HPDE6-E6E7 (cell line): ENCODE measurements around the gene KRTDAP.
A peak's percentile ranks its signal among the peaks of the same experiment; 100 is the strongest.
"Not testable (repeated sequence)": the region's sequence is repeated elsewhere in the genome, so short reads cannot be mapped to it uniquely, and the experiment has no call there.

ENCODE experiments used
- DNase-seq: peaks from one replicate; pipeline ENCODE4 v3.0.0; 2011; ENCODE audit warnings: missing footprints; ENCODE audit errors: extremely low spot score

The KRTDAP gene

DNA sequence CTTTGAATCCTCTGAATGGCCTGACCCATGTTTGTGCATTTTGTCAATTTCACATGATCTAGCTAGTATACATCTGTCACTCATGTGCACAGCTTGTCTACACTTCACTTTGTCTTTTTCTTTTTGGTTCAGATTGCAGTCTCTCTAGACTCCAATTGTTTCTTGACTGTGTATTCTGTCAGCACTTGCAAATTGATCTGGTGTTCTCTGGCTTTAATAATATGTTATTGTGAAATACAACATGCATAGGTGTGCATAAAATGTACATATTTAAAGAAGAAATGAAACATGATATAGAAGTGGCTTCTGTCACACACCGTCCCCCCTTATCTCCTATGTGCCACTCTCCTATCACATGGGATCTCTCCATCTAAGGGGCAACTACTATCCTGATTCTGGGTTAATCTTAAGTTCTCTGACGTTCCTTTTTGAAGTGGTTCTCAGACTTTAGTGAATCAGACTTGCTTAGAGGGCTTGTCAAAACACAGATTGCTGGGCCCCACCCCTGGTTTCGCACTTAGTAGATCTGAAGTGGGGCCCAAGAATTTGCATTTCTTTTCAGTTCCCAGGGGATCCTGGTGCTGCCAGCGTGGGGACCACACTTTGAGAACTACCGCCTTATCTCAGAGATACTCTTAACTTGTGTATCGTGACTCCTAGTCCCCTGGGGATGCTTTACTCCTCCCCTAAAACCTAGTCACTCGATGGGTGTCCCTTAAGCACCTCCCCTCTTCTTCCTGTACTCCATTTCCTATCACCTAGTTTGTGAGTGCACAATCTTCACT lies 5.8 kb downstream of the KRTDAP start:
- no peak for DNase-seq

DNA sequence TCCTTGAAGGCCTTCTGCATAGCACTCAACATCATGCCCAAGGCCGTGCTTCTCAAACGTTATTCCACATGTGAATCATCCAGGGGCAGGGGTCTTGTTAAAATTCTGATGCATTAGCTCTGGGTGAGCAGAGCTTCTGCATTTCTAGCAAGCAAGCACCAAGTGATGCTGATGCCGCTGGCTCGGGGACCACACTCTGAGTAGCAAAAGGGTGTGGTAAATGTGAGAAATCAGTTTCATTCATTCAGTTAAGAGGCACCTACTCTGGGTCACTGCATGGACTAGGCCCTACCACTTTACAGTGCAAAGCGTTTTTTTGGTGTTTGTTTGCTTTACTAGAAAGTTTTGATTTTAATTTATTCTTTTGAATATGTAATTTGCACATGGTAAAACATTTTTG lies 7.2 kb downstream of the KRTDAP start:
- DNase-seq = no peak

DNA sequence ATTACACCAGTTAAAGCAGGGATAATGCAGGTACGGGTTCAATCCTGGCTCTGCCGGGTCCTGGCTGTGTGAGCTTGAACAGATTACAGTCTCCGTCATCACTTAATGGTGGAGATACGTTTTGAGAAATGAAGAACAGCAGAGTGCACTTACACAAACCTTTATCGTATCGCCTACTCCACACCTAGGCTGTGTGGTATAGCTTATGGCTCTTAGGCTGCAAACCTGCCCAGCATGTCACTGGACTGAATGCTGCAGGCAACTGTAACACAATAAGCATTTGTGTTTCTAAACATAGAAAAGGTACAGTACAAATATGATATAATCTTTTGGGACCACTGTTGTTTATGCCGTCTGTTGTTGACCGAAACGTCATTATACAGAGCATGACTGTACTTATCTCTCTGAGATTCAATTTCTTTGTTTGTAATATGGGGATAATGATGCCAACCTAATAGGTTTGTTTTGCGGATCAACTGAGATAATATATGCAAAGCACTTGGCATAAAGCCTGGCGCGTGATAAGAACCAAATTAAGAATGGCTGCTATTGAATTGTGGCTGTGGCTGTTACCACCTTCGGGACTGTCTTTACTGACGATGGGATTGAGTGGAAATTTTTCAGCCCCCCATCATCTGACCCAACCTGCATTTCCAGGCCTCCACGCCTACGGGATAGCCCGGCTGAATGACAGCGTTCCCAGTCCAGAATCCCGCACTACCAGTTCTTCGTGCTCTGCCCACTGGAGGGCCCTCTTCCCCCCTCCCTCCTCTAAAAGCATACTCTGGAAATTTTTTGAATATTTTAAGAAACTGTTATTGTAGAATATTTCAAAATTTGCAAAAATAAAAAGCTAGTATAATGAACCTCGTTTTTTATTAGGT lies 11.2 kb downstream of the KRTDAP start:
- DNase-seq = no peak

DNA sequence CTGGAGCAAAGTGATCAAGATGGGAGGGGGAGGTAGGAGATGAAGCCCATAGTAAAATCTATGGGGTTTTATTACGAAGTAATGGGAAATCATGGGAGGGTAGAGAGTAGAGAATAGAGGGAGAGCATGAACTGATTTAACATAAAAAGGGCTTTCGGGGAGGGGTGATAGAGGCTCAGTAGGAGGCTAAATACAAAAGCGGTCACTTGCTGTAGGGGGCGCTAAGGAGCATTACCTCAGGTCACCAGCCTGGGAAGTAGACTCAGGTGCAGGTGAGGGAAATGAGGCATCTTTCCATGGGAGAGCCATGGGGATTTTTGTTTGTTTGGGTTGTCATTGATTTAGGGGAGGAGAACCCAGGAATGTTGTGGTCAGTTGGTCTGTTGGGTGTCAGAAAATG lies 14.1 kb downstream of the KRTDAP start:
- DNase-seq = no peak

DNA sequence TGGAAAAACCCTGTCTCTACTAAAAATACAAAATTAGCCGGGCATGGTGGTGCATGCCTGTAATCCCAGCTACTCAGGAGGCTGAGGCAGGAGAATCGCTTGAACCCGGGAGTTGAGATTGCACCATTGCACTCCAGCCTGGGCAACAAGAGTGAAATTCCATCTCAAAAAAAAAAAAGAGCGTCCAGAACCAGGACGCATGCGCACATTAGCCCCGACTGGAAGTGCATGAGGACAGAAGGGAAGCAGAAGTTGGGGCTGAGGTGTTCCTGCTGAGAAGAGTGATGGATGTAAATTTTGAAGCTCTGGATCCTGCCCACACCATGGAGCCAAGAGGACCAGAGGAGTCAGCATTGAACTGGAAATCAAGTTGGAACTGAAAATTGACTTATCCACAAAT lies 15.7 kb downstream of the KRTDAP start:
- DNase-seq = not testable (repeated sequence)

DNA sequence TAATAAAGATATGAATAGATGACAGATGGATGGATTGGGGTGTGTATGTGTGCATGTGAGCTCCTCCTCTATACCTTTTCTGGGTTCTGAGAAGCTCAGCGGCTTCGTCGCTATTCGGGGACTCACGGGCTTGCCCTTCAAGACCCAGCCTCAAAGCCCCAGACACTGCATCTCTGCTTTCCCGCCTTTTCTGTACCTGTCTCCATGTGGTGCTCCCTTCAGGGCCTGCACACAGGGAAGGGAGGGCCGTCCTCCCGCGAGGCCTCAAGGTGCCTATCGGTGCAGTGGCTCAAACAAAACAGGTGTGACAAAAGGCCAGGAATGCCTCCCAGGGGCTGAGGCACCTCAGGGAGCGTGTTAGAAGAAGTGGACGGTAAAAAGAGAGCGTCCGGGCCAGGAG lies 16.2 kb downstream of the KRTDAP start:
- DNase-seq = no peak

DNA sequence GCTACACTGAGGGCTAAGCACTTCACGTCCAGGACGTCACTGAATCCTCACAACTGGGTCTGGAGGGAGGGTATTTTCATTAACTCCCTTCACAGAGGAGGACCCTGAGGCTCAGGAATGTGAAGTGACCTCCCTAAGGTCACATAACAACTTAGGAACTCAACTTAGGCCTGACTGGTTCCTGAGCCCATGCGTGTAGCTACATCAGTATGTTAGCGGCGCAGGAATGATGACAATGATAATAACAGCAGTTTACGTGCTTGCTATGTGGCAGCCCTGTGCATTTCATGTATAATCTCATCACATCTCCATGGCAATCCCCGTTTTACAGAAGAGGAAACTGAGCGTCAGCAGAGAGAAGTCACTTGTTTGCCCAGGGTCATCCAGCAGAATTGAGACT lies 18.3 kb downstream of the KRTDAP start:
- DNase-seq = no peak

DNA sequence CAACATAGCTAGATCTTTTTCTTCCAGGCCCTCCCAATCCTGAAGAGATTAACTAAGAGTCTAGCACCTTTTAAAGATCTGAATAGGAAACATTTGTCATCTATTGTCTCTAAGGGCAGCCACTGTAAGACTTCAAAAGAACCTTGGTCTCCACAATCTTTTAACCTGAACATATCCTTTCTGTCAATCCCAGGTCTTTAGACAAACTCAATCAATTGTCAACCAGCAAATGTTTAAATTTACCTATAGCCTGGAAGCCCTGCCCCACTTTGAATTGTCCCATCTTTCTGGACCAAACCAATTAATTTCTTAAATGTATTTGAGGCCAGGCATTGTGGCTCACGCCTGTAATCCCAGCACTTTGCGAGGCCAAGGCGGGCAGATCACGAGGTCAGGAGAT lies 19.2 kb downstream of the KRTDAP start:
- DNase-seq = not testable (repeated sequence)

DNA sequence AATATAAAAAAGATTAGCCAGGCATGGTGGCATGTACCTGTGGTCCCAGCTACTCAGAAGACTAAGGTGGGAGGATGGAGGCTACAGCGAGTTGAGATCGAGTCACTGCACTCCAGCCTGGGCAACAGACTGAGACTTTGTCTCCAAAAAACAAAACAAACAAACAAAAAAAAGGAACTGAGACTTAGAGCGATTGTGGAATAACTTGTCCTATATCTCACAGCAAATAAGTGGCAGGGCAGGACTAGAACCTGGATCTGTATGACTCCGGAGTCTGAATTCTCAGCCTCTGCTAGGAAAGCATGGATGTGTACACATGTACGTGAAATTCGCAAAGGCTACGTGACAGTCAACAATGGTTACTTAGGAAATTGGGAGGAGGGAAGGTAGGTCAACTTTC lies 20.1 kb downstream of the KRTDAP start:
- DNase-seq = no peak

DNA sequence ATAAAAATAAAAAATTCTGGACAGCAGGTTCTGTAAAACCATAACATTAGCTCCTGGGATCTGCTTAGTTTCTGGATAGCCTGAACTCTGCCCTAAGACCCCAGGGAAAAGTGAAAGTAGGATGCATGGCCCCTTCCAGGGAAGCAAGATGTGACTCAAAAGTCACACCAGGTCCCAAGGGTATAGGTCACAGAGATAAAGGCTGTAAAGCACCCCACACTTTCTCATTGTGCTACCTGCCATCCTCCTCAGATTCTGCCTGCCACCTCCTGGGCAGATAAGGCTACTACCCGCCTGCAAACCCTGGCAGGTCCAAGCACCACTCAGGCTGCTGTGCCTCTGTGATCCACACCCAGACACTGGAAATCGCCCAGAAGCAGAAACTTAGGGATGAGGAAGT lies 21.6 kb downstream of the KRTDAP start:
- peak; percentile 64 for DNase-seq

DNA sequence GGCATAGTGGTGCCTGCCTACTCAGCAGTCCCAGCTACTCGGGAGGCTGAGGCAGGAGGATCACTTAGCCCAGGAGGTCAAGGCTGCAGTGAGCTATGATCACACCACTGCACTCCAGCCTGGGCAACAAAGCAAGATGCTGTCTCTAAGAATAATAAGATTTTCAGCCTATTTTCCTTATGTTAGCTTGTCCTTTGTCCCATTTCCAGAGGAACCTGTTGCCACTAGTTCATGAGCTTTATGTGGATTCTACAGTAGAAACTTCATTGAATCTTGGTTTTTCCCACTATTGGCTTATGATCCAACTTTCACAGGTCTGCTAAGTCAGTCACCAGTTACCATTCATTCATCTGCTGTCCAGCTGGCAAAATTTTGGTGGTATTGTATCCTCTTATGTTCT lies 24.0 kb downstream of the KRTDAP start:
- DNase-seq = no peak

DNA sequence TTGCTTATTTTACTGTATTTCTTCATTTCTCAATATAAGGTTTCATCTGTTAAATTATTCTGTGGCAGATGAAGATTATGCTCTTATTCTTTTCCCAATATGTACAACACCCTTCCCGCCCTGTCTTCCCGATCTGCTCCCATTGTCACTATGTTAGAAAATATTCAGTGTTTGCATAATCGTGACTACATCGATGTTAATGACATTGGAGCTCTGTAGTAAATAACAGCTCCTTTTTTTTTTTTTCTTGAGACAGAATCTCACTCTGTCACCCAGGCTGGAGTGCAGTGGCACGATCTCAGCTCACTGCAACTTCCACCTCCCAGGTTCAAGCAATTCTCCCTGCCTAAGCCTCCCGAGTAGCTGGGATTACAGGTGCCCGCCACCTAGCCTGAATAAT lies 27.3 kb downstream of the KRTDAP start:
- DNase-seq = not testable (repeated sequence)

DNA sequence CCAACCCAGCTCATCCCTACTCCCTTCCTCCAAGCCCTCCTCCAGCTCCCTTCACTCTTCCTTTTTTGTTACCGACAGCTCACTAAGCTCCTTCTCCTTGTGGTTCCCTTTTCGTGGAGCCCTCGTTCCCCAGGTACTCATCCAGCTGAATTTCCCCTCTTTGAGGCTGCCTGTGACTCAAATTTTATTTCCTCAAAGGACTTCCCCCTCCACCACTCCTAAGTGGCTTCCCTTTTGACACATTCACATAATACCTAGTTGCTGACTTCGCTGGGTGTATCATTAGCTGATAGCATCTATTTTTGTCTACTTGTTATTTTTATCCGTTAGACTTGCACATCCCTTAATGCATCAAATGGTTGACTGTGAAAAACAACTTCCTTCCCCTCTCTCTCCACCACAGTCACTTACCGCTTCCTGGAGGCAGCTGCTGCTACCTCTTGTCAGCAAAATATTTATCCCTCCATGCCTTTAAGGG lies 27.7 kb downstream of the KRTDAP start:
- no peak for DNase-seq

DNA sequence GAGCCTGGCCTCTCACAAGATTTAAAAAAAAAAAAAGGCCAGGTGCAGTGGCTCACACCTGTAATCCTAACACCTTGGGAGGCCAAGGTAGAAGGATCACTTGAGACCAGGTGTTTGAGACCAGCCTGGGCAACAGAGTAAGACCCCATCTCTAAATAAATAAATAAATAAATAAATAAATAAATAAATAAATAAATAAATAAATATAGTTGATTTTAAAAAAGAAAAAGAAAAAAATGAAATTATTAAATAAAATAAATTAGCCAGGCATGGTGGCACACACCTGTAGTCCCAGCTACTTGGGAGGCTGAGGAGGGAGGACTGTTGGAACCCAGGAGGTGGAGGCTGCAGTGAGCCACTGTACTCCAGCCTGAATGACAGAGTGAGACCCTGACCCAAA lies 28.5 kb downstream of the KRTDAP start:
- not testable (repeated sequence) for DNase-seq

DNA sequence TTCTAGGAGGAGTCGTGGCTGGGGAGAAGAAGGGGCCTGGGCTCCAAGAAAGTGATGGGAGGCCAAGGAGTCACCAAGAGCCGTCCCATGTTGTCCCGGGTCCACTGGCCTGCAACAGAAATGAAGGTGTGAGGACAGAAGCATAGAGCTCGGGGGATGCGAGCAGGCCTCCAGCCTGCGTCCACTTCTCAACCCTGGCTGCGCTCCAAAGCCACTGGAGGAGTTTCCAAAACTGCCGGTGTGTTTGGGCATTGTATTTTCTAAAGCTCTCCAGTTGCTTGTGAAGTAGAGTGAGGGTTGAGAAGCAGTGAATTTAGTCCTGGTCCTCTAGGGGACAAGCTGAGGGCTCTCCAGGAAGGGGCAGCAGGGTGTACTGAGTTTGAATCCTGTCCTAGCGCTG lies 29.2 kb downstream of the KRTDAP start:
- no peak for DNase-seq

DNA sequence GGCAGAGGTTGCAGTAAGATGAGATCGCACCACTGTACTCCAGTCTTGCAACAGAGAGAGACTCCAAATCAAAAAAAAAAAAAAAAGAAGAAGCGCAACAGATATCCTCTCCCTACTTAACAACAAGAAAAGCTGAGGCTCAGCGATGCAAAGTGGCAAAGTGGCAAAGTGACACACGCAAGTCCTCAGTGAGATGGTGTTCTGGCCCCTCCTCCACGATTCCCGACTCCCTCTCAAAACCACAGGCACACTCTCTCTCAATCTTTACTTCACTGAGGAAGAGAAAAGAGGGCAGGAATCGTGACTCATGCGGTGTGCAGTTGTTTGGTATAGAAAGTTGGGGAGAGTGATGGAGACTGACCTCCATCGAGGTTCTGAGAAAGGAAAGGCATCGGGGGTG lies 29.7 kb downstream of the KRTDAP start:
- no peak for DNase-seq

DNA sequence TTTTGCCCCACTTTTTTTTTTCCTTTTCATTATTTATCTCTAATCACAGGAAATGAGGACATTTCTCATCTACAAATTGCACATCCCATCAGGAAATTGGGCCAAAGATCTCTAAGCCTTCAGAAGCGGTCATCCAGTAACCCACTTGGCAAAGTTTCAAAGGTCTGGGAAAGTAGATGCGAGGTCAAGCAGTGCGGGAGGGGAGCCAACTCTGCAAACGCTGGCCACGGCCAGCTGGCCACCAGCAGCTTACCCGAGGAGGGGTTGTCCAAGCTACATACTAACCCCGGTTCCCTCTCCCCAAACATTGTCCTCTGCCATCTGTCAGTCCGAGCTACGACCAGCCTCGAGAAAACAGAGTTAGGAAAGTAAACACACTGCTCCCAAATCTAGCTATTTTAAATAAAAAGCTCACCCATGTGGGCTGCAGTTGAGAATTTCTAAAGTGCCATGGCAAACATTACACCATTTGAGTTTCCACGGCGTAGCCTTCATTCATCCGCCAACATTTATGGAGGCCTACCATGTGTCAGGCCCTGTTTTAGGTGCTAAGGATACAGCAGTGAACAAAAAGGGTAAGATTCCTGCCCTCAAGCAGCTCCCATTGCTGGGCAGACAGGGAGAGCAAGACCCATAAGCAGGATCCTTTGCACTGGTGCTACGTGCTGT lies 30.7 kb downstream of the KRTDAP start:
- DNase-seq = no peak

DNA sequence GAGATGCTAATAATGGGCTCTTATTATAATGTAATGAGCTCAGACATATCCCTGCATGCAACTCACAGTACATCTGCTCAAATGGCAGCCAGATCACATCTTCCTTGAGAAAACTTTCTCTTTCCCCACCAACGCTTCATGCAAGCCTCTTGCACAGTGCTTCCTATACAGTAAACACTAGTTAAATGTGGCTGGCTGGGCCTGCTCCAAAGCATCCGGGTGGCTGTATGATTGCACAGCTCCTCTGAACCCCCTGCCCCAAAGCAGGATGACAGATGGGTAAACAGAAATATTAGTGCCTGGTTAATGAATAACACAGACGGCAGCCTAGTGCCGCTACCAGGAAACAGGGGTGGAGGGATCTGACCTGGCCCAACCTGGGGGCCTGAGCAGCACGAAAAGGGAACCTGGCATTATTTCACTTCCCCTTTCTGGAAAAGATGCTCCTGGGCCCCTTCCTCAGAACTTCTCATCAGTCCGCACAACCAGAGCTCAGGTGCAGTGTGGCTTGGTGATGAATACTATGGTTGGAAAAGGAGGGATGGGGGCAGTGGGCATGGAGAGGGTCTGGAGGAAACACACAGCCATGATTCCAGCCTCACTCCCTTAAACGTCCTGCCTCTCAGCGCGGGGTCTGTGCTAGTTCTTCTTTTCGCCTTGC lies 31.4 kb downstream of the KRTDAP start:
- no peak for DNase-seq

DNA sequence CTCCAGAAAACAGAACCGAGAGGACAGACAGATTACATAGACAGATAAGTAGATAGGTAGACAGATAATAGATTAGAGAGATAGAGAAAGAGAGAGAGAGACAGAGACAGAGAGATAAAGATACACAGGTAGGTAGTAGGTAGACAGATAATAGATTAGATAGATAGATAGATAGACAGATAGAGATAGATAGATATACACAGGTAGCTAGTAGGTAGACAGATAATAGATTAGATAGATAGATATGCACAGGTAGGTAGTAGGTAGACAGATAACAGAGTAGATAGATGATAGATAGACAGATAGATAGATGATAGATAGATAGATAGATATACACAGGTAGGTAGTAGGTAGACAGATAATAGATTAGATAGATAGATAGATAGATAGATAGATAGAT lies 32.1 kb downstream of the KRTDAP start:
- DNase-seq = no peak

DNA sequence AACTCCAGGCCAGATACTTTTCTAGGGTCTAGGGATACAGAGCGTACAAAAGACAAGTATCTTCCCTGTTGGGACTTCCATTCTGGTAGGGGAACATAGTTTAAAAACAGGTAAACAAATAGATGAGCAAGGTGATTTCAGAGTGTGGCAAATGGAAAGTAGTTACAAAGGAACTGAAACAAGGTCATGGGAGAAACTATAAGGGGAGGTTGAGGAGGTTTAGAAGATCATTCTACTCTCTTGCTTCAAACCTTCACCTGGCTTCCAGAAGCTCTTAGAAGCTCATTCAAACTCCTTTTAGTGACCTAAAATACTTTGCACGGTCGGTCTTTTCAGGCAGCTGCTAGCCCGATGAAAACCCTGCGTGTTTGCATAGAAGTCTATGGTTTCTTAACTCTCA lies 33.1 kb downstream of the KRTDAP start:
- DNase-seq = no peak

DNA sequence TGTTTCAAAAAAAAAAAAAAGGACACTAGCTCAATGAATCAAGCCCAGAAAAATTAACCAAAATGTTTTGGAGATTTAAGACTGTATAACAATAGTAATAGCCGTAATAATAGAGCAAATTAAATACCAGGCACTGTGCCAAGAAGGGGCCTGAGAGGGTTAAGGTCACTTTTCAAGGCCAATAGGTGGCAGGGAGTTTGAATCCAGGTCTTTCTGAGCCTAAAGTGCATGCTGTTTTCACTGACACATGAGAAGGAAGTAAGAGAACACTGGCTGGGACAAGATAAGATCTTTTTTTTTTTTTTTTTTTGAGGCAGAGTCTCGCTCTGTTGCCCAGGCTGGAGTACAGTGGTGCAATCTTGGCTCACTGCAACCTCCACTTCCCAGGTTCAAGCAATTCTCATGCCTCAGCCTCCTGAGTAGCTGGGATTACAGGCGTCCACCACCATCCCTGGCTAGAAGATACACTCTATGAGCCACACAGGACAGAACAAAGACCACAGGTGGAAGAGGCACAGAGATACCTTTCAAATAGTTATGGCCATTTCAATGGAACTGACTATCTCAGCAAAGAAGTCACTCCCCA lies 34.6 kb downstream of the KRTDAP start:
- DNase-seq = no peak

DNA sequence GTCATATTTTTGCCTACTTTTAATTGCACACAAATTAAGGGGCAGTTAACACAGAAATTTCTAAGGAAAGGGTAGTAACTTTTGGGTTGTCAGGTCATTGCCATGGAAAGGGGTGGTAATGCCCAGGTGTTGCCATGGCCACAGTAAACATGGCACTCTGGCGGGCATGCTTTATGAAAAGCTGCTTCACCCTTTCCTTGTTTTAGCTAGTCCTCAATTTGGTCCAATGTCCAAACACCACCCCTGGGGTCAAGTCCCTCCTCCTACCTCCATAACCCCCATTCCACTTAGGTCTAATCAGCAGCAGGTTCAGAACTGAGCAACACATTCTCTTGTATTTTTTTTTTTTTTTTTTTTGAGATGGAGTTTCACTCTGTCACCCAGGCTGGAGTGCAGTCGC lies 35.6 kb downstream of the KRTDAP start:
- DNase-seq = no peak
